H1 (cell line): ENCODE data around the gene KCNV2. TPM values are rescaled to one million over a fixed set of nuclear protein-coding genes. Genes with fewer than 3 reads are reported as not detected.

Experiments
- CTCF ChIA-PET: fragments of 300-600 bp; sonication (Branson Sonifier 250); formaldehyde crosslinking; loops from one replicate; lab custom pipeline; 2021; ENCODE audit not compliant: partially characterized antibody; lab: Charles Lee
- POLR2A ChIA-PET: fragments of 300-600 bp; sonication (Branson Sonifier 250); formaldehyde crosslinking; loops from one replicate; lab custom pipeline; 2021; ENCODE audit warnings: inconsistent platforms; ENCODE audit not compliant: partially characterized antibody; lab: Charles Lee
- DNase-seq, 2 experiments: peaks; one replicate each; pipeline versions ENCODE4 v3.0.0 to v3.0.0-alpha.2; 2010 to 2022; ENCODE audit warnings: low spot score in 2 of 2, low read depth in 1 of 2, mixed read lengths in 1 of 2
- FAIRE-seq: peaks from 2 replicates; lab custom pipeline; 2011; peaks lifted over from hg19 to GRCh38; lab: Jason Lieb, UNC
- H2AFZ ChIP-seq: 2 replicates; pipeline ENCODE4 v1.8.1; 2012; ENCODE audit warnings: low read length, inconsistent platforms
- H2AK5ac ChIP-seq: 2 replicates; pipeline ENCODE4 v1.6.1; 2013; ENCODE audit warnings: low read depth, low read length
- H2BK120ac ChIP-seq: replicated peaks from 2 replicates; pipeline ENCODE3; 2013; ENCODE audit warnings: low read depth, low read length, inconsistent platforms
- H2BK12ac ChIP-seq: 2 replicates; pipeline ENCODE4 v1.6.1; 2013; ENCODE audit warnings: low read depth, low read length
- H2BK15ac ChIP-seq: 2 replicates; pipeline ENCODE4 v1.6.1; 2013; ENCODE audit warnings: low read length
- H2BK20ac ChIP-seq: 2 replicates; pipeline ENCODE4 v1.6.1; 2013; ENCODE audit warnings: low read length
- H2BK5ac ChIP-seq: 2 replicates; pipeline ENCODE4 v1.6.1; 2013; ENCODE audit warnings: low read depth, low read length
- H3K14ac ChIP-seq: 2 replicates; pipeline ENCODE4 v1.6.1; 2013; ENCODE audit warnings: inconsistent platforms; ENCODE audit not compliant: insufficient read length
- H3K18ac ChIP-seq: 2 replicates; pipeline ENCODE4 v1.6.1; 2013; ENCODE audit warnings: low read length; ENCODE audit errors: extremely low read depth
- H3K23ac ChIP-seq: 2 replicates; pipeline ENCODE4 v1.6.1; 2013; ENCODE audit warnings: inconsistent platforms; ENCODE audit not compliant: insufficient read length
- H3K23me2 ChIP-seq: 2 replicates; pipeline ENCODE4 v1.6.1; 2013; ENCODE audit warnings: low read depth, low read length
- H3K27ac ChIP-seq: 2 replicates; pipeline ENCODE4 v1.6.1; 2011; ENCODE audit warnings: low read depth, low read length, inconsistent platforms
- H3K27me3 ChIP-seq, 4 experiments: replicated peaks in 1 of 4; 1 replicate in 1 of 4; 2 replicates in 3 of 4; pipeline versions ENCODE4 v1.6.1 to v1.8.1; 2011 to 2013; ENCODE audit warnings: low read length in 3 of 4, mild to moderate bottlenecking in 3 of 4, inconsistent platforms in 2 of 4, mixed read lengths in 2 of 4, moderate library complexity in 1 of 4; ENCODE audit not compliant: control insufficient read depth in 3 of 4, insufficient read depth in 3 of 4; ENCODE audit errors: extremely low read depth in 1 of 4
- H3K36me3 ChIP-seq, 4 experiments: 2 replicates each; pipeline versions ENCODE4 v1.6.1 to v1.8.1; 2011 to 2013; ENCODE audit warnings: mild to moderate bottlenecking in 4 of 4, low read length in 3 of 4, moderate library complexity in 2 of 4, control low read depth in 1 of 4, inconsistent platforms in 1 of 4; ENCODE audit not compliant: insufficient read depth in 4 of 4, control insufficient read depth in 2 of 4
- H3K4ac ChIP-seq: replicated peaks from 2 replicates; pipeline ENCODE3; 2013; ENCODE audit warnings: low read length, low read depth, mixed read lengths, inconsistent platforms; ENCODE audit not compliant: insufficient read length
- H3K4me1 ChIP-seq, 4 experiments: replicated peaks in 1 of 4; 1 replicate in 1 of 4; 2 replicates in 3 of 4; pipeline versions ENCODE4 v1.6.1 to v1.8.1; 2011 to 2013; ENCODE audit warnings: low read length in 3 of 4, inconsistent platforms in 2 of 4, mixed read lengths in 1 of 4; ENCODE audit not compliant: insufficient read depth in 4 of 4, control insufficient read depth in 3 of 4
- H3K4me2 ChIP-seq, 2 experiments: 2 replicates each; pipeline versions ENCODE4 v1.6.1 to v1.8.1; 2011 to 2013; ENCODE audit warnings: low read depth in 2 of 2, low read length in 2 of 2, control low read depth in 1 of 2, inconsistent platforms in 1 of 2, mild to moderate bottlenecking in 1 of 2; ENCODE audit not compliant: insufficient read depth in 1 of 2
- H3K4me3 ChIP-seq, 4 experiments: fragments of 200-600, 300-600 bp in 1 of 4; sonication (generic), shearing (Covaris generic), sonication (Bioruptor Twin) in 1 of 4; 2 replicates each; pipeline versions ENCODE4 v1.5.1 to v1.8.1; 2011 to 2016; ENCODE audit warnings: low read length in 4 of 4, low read depth in 3 of 4, control low read depth in 2 of 4, inconsistent platforms in 2 of 4, mild to moderate bottlenecking in 2 of 4, mixed read lengths in 1 of 4, moderate library complexity in 1 of 4; ENCODE audit not compliant: insufficient read depth in 2 of 4; ENCODE audit errors: extremely low read depth in 1 of 4
- H3K56ac ChIP-seq: replicated peaks from 2 replicates; pipeline ENCODE3; 2013; ENCODE audit warnings: low read depth, mild to moderate bottlenecking, mixed read lengths, low read length, inconsistent platforms; ENCODE audit not compliant: insufficient read length
- H3K79me1 ChIP-seq: 2 replicates; pipeline ENCODE4 v1.6.1; 2013; ENCODE audit warnings: low read depth, low read length, control low read depth
- H3K79me2 ChIP-seq, 2 experiments: 2 replicates each; pipeline versions ENCODE4 v1.6.1 to v1.8.1; 2012 to 2013; ENCODE audit warnings: low read length in 2 of 2, mild to moderate bottlenecking in 2 of 2, inconsistent platforms in 1 of 2; ENCODE audit not compliant: insufficient read depth in 2 of 2, control insufficient read depth in 1 of 2
- H3K9ac ChIP-seq, 4 experiments: replicated peaks in 1 of 4; 1 replicate in 1 of 4; 2 replicates in 3 of 4; pipeline versions ENCODE4 v1.6.1 to v1.8.1; 2011 to 2013; ENCODE audit warnings: low read depth in 3 of 4, low read length in 3 of 4, control low read depth in 2 of 4, mild to moderate bottlenecking in 2 of 4, moderate library complexity in 2 of 4, inconsistent platforms in 1 of 4; ENCODE audit errors: extremely low read depth in 1 of 4
- H3K9me3 ChIP-seq, 2 experiments: 2 replicates each; pipeline versions ENCODE4 v1.6.1 to v1.8.1; 2012 to 2013; ENCODE audit warnings: mild to moderate bottlenecking in 2 of 2, moderate library complexity in 2 of 2, control low read depth in 1 of 2, inconsistent platforms in 1 of 2, low read depth in 1 of 2, low read length in 1 of 2, mixed read lengths in 1 of 2; ENCODE audit not compliant: insufficient read depth in 2 of 2
- H4K20me1 ChIP-seq, 2 experiments: replicated peaks in 1 of 2; 2 replicates each; pipeline versions ENCODE3 to v1.8.1; 2011 to 2013; ENCODE audit warnings: inconsistent platforms in 2 of 2, low read length in 2 of 2, mild to moderate bottlenecking in 1 of 2; ENCODE audit not compliant: insufficient read depth in 2 of 2, control insufficient read depth in 1 of 2
- H4K5ac ChIP-seq: 2 replicates; pipeline ENCODE4 v1.6.1; 2013; ENCODE audit warnings: low read length, low read depth, mixed read lengths, inconsistent platforms; ENCODE audit not compliant: insufficient read length
- H4K8ac ChIP-seq: 2 replicates; pipeline ENCODE4 v1.8.0; 2013; ENCODE audit warnings: mild to moderate bottlenecking, moderate library complexity, low read length, inconsistent platforms; ENCODE audit not compliant: insufficient read depth; ENCODE audit errors: extremely low read depth
- H4K91ac ChIP-seq: replicated peaks from 2 replicates; pipeline ENCODE3; 2013; ENCODE audit warnings: low read length, mixed read lengths, inconsistent platforms; ENCODE audit not compliant: insufficient read length
- CHD1 ChIP-seq: IDR thresholded peaks from 2 replicates; pipeline ENCODE4 v1.6.1; 2012; ENCODE audit warnings: low read depth, low read length, improper control_type of control experiment
- CHD2 ChIP-seq: IDR thresholded peaks from 2 replicates; pipeline ENCODE4 v1.6.1; 2012; ENCODE audit warnings: low read length, improper control_type of control experiment
- POU5F1 ChIP-seq: IDR thresholded peaks from 2 replicates; pipeline ENCODE4 v1.6.1; 2011; ENCODE audit warnings: low read depth, mild to moderate bottlenecking, low read length, moderate library complexity
- WGBS, 2 experiments: shearing (Covaris generic) in 1 of 2; methylation state at CpG; one replicate each; pipeline versions ENCODE4 v1.1.6 to v1.1.7; 2013 to 2015; ENCODE audit warnings: low lambda C conversion rate in 2 of 2, mixed read lengths in 2 of 2, inconsistent platforms in 1 of 2, low coverage in 1 of 2, missing lambda C conversion rate in 1 of 2; ENCODE audit not compliant: insufficient replicate concordance in 2 of 2, insufficient coverage in 1 of 2, insufficient read length in 1 of 2; ENCODE audit errors: extremely low coverage in 1 of 2, missing lambda C conversion rate in 1 of 2; 5-methylcytosine and 5-hydroxymethylcytosine counted together
- polyA plus RNA-seq, 7 experiments: library from polyadenylated mRNA; depleted of rRNA in 3 of 7; stranded (reverse) in 5 of 7; unstranded in 2 of 7; fragments of >200 nt in 5 of 7; fragments of 200-250 nt in 2 of 7; gene quantifications; 1 replicate in 5 of 7; 2 replicates in 1 of 7; 4 replicates in 1 of 7; pipeline versions ENCODE4 v1.2.1 to v1.2.3, GENCODE V29; 2011 to 2013; ENCODE audit warnings: missing spikeins in 2 of 7, mixed read lengths in 2 of 7
- total RNA-seq: library from RNA; stranded (reverse); fragmentation: NEBNext Ultra II Directional; extraction: Animal tissue kit (Norgen Biotek cat#: 25700); gene quantifications from 2 replicates; pipeline ENCODE4 v1.2.1, GENCODE V29; 2021
- TF ChIP-seq, protein P1 (sequence below): IDR thresholded peaks from 2 replicates; pipeline ENCODE4 v1.6.1; 2011; ENCODE audit warnings: low read length, improper control_type of control experiment
- TF ChIP-seq, protein P2 (sequence below): IDR thresholded peaks from 2 replicates; pipeline ENCODE4 v1.6.1; 2012; ENCODE audit warnings: low read length, inconsistent platforms

The KCNV2 gene
- total and polyA plus RNA-seq, 2 of the 8 experiments (the other 6 are each of a cell fraction or from before 2014, with no cell fraction given), result not detected

DNA sequence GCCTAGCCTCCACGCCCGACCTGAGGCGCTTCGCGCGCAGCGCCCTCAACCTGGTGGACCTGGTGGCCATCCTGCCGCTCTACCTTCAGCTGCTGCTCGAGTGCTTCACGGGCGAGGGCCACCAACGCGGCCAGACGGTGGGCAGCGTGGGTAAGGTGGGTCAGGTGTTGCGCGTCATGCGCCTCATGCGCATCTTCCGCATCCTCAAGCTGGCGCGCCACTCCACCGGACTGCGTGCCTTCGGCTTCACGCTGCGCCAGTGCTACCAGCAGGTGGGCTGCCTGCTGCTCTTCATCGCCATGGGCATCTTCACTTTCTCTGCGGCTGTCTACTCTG, 1.4 kb downstream of the KCNV2 start:
- ChIA-PET CTCF (interaction anchor here (0.8 to 3.4 kb wide), 4 partner anchors 9 to 596 kb away, joined by 3 to 11 read pairs (median 4); no protein-coding TSS in a partner anchor), POLR2A (interaction anchor here (1.2 kb wide), 1 partner anchor 9 kb away, joined by 5 read pairs; no protein-coding TSS in a partner anchor)
- 96% methylated on average over 29 of the region's 29 CpGs; no CpG with 5 or more reads in 1 of the 2 experiments for WGBS, 2 experiments
- peaks cover 0 to 9% (median 2%) of the 10 kb centered on the region in 4 experiments; a peak in 2 of 8 replicates for H3K36me3 ChIP-seq
- no peak overlapping the region for H3K4ac ChIP-seq
- no peak for FAIRE-seq
- no peak overlapping the region for H3K18ac ChIP-seq
- no peak overlapping the region for H3K4me2 ChIP-seq
- no peak overlapping the region for H2BK20ac ChIP-seq
- no peaks in the 10 kb centered on the region for H3K79me1 ChIP-seq
- H2BK5ac ChIP-seq, result no peak overlapping the region
- H2BK12ac ChIP-seq, result no peak overlapping the region
- no peak overlapping the region for H3K56ac ChIP-seq
- no peak for DNase-seq
- H3K23ac ChIP-seq, result no peak overlapping the region
- no peak overlapping the region for H2AFZ ChIP-seq
- no peak overlapping the region for H3K14ac ChIP-seq
- no peaks in the 10 kb centered on the region for H3K23me2 ChIP-seq
- H3K27ac ChIP-seq, result no peak overlapping the region
- no peaks in the 10 kb centered on the region; a peak in 1 of 4 replicates for H3K9me3 ChIP-seq
- H3K27me3 ChIP-seq, result no peaks in the 10 kb centered on the region
- no peaks in the 10 kb centered on the region for H4K20me1 ChIP-seq
- no peak overlapping the region for H3K9ac ChIP-seq
- H2BK15ac ChIP-seq, result no peak overlapping the region
- H2AK5ac ChIP-seq, result no peak overlapping the region
- TF ChIP-seq, protein P1, sequence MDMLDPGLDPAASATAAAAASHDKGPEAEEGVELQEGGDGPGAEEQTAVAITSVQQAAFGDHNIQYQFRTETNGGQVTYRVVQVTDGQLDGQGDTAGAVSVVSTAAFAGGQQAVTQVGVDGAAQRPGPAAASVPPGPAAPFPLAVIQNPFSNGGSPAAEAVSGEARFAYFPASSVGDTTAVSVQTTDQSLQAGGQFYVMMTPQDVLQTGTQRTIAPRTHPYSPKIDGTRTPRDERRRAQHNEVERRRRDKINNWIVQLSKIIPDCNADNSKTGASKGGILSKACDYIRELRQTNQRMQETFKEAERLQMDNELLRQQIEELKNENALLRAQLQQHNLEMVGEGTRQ, result no peak
- TF ChIP-seq CHD2 (no peak), POU5F1 (no peak), CHD1 (no peak)
- TF ChIP-seq, protein P2, sequence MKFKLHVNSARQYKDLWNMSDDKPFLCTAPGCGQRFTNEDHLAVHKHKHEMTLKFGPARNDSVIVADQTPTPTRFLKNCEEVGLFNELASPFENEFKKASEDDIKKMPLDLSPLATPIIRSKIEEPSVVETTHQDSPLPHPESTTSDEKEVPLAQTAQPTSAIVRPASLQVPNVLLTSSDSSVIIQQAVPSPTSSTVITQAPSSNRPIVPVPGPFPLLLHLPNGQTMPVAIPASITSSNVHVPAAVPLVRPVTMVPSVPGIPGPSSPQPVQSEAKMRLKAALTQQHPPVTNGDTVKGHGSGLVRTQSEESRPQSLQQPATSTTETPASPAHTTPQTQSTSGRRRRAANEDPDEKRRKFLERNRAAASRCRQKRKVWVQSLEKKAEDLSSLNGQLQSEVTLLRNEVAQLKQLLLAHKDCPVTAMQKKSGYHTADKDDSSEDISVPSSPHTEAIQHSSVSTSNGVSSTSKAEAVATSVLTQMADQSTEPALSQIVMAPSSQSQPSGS, result no peak
- H3K79me2 ChIP-seq, result no peaks in the 10 kb centered on the region
- no peak overlapping the region for H3K4me3 ChIP-seq
- peaks cover 0 to 2% (median 0%) of the 10 kb centered on the region in 4 experiments; a peak in 2 of 7 replicates for H3K4me1 ChIP-seq
- H4K5ac ChIP-seq, result no peak overlapping the region
- no peak overlapping the region for H4K91ac ChIP-seq
- H4K8ac ChIP-seq, result no peak overlapping the region; the same call in 1 of the 2 replicates
- H2BK120ac ChIP-seq, result no peak overlapping the region
